HG03575 (cell line): ENCODE data around the gene CT45A10.
"Not testable (repeated sequence)": the region's sequence is repeated elsewhere in the genome, so short reads cannot be mapped to it uniquely, and the experiment has no call there.

ENCODE experiments used
- ATAC-seq: cut with Tn5 transposase; IDR thresholded peaks from one replicate; pipeline ENCODE4 v1.9.1; 2021; ENCODE audit not compliant: unreplicated experiment, insufficient number of reproducible peaks, low FRiP score; ENCODE audit errors: extremely low read depth

Gene CT45A10

GRCh38 chrX:135893294-135893817 lies at the start of gene CT45A10, which contains the start of gene SAGE1:
TSS of gene CT45A10 (minus strand) at chrX:135893444. CDS start at chrX:135885344, 8,100 bp downstream.
TSS of gene SAGE1 (plus strand) at chrX:135893716. CDS start at chrX:135896243, 2,527 bp downstream.
- ATAC-seq = no peak

DNA sequence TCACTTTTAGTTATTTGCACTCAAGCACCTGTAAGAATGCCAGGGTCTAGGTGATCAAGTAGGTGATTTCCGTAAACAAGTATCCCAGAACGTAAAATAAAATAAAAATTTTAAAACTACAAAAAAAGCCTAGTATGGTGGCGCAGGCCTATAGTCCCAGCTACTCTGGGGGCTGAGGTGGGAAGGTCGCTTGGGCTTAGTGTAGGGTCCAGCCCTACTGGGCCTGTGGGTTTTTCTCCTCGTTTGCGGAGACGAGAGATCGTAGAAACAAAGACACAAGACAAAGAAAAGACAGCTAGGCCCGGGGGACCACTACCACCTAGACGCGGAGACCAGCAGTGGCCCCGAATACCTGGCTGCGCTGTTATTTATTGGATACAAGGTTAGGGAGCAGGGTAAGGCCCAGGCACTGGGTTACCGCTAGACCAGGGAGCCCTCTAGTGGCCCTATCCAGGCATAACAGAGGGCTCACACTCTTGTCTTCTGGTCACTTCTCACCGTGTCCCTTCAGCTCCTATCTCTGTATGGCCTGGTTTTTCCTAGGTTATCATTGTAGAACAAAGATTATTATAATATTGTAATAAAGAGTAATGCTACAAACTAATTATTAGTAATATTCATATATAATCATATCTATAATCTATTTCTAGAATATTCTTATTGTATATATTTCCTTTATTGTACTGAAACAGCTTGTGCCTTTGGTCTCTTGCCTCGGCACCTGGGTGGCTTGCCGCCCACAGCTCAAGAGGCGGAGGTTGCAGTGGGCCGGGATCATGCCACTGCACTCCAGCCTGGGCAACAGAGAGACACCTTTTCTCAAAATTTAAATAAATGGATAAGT lies 38.6 kb upstream of the CT45A10 start:
- ATAC-seq = no peak

- no peak for ATAC-seq
Observed at GRCh38 chrX:135927897-135928296, 34.7 kb upstream of the CT45A10 start.

DNA sequence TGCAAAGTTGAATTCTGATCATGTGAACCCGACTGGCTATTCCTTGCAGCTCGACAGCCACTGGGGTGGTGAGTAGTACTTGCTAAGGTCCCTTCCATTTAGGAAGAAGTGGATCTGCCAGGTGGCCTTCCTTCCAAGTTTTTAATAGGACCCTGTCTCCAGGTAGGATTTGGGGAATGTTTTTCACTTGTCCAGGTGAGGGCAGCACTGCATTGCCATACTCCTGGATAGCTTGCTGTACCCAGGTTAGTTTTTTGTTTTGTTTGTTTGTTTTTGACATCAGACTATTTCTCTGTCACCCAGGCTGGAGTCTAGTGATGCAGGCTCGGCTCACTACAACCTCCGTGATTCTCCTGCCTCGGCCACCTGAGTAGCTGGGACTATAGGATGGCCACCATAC lies 30.1 kb upstream of the CT45A10 start:
- no peak for ATAC-seq

DNA sequence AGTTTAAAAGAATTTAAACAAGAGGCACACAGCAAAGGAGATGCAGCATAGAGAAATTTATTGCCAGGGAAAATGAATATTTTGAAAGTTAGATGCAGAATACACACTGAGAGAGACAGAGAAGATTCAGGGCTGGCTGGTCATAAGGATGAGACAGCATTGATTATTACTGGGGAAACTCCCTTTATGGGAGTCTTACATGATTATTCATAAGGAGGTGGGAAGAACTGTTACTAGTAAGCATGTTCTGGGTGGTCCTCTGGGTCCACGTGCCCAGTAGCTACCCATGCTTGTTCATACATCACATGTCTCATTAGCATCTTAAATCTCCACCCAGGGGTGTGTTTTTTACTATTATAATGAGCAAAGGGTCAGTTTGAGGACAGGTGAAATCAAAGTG lies 27.3 kb upstream of the CT45A10 start:
- not testable (repeated sequence) for ATAC-seq

GRCh38 chrX:135914404-135914803 lies 21.2 kb upstream of the CT45A10 start:
- ATAC-seq = no peak

DNA sequence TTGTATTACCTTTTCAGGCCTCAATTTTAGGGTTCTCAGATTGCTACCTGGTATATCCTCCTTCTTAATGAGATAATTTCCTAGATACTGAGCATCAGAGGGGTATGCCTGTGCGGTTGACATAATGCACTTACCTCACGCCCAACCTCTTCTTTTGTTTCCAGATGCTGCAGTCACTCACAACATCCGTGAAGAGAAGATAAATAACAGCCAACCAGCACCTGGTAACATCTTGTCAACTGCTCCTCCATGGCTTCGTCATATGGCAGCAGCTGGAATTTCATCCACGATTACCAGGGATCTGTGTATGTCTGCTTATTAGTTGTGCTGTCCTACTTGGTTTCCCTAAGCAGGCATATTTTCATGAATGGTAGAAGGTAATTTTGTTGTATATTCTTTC lies 17.0 kb upstream of the CT45A10 start:
- ATAC-seq = no peak

DNA sequence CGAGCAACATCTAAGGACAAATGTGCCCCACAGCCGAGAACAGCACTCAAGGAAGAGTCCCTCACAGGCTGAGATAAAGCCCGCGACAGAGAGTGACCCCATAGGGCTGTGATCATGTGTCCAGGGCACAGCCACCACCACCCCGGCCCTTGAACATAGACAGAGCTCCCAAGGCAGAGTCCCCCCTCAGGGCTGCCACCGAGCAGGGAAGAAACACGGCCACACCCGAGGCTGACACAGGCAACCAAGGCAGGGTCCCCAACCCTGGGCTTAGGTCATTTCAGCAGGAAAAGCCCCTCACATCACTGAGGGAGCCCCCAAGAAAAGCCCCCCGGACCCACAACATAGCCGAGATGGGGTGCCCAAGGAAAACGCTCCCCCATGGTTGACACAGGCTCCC lies 463 bp downstream of the CT45A10 start:
- no peak for ATAC-seq

DNA sequence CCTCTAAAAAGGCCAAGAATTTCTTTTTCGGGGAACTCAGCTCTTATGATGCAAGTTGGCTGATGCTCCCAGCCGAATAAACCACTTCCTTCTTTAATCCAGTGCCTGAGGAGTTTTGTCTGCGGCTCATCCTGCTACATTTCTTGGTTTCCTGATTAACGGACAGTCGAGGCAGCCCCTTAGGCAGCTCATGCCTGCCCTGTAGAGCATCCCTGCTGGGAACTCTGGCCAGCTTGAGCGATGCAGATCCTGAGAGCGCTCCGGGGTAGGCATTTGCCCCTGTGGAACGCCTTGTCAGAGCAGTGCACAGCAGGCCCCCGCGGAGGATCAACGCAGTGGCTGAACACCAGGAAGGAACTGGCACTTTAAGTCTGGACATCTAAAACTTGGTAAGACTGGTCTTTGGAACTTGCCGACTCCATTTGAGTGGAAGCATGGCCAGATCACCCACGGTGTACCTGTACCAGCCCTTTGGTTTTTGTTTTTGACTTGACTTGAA lies 3.1 kb downstream of the CT45A10 start:
- ATAC-seq = no peak

DNA sequence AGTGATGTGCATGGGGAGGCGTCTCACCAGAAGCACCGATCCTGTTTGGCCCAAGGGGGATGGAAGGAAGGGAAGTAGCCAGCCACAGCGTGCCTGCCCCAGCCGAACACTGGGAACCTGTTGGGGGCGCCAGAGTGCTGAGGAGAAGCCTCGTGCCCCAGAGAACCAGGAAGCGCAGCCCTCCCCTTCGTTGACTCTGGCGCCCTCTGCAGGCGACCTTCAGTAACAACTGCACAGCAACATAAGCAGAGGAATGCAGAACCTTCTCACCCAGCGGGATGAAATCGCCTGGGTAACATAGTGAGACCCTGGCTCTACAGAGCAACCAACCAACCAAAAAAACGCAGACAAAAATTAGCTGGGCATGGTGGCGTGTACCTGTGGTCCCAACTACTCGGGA lies 4.3 kb downstream of the CT45A10 start:
- not testable (repeated sequence) for ATAC-seq

- ATAC-seq = not testable (repeated sequence)
Observed at GRCh38 chrX:135888230-135888629, 5.0 kb downstream of the CT45A10 start.

DNA sequence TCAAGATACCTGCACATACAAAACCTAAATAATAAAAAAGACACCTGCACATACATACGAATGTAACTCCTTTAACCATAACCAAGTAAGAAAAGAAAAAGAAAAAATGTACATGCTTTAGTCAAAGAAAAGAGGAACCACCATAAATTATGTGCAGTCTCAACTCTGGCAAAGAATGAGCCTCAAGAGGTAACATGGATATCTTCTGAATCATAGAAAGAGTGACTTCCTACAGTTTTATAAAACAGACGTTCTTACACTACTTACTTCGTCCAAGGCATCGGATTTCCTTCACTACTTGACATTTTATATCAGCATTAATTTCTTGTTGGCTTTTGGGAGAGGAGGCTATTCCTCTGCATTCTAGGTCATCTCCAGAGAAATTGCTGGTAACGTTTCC lies 10.5 kb downstream of the CT45A10 start:
- not testable (repeated sequence) for ATAC-seq

GRCh38 chrX:135871712-135872111 lies 21.5 kb downstream of the CT45A10 start, which contains the start of gene CT45A9:
TSS of gene CT45A9 (minus strand) at chrX:135871812. CDS start at chrX:135868061, 3,751 bp downstream.
- not testable (repeated sequence) for ATAC-seq

DNA sequence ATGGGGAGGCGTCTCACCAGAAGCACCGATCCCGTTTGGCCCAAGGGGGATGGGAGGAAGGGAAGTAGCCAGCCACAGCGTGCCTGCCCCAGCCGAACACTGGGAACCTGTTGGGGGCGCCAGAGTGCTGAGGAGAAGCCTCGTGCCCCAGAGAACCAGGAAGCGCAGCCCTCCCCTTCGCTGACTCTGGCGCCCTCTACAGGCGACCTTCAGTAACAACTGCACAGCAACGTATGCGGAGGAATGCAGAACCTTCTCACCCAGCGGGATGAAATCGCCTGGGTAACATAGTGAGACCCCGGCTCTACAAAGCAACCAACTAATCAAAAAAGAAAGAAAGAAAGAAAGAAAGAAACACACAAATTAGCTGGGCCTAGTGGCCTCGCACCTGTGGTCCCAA lies 38.8 kb downstream of the CT45A10 start, which contains the start of gene CT45A8:
TSS of gene CT45A8 (minus strand) at position 101 of the 400 bp plus-strand sequence. CDS start 3,755 bp downstream, outside the sequence.
- not testable (repeated sequence) for ATAC-seq

DNA sequence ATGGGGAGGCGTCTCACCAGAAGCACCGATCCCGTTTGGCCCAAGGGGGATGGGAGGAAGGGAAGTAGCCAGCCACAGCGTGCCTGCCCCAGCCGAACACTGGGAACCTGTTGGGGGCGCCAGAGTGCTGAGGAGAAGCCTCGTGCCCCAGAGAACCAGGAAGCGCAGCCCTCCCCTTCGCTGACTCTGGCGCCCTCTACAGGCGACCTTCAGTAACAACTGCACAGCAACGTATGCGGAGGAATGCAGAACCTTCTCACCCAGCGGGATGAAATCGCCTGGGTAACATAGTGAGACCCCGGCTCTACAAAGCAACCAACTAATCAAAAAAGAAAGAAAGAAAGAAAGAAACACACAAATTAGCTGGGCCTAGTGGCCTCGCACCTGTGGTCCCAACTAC lies 56.1 kb downstream of the CT45A10 start, which contains the start of gene CT45A7:
TSS of gene CT45A7 (minus strand) at position 101 of the 400 bp plus-strand sequence. CDS start 3,747 bp downstream, outside the sequence.
- ATAC-seq = not testable (repeated sequence)
